GM18907 (cell line): ENCODE measurements around the gene TMEM178B.

Experiments used
- ATAC-seq: cut with Tn5 transposase; IDR thresholded peaks from one replicate; pipeline ENCODE4 v1.9.1; 2021; ENCODE audit warnings: mild to moderate bottlenecking, moderate library complexity; ENCODE audit not compliant: unreplicated experiment

The TMEM178B gene

DNA sequence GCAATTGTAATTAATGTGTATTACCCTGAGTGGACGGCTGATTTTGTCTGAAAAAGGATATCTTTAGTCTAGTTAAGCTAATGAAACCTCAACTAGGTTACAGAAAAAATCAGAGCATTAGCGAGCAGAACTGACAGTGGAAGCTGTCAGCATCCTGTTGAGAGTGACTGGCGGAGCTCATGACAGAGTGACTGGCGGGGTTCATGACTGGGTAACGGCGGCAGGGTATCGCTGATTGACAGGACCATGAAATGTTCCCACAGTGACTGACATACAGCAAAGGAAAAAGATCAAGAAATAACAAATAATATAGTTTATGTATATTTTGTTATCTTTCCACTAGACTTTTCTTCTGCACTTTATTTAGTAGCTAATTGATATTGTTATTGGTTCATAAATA is 274.9 kb downstream of the TMEM178B start:
- ATAC-seq = no peak

DNA sequence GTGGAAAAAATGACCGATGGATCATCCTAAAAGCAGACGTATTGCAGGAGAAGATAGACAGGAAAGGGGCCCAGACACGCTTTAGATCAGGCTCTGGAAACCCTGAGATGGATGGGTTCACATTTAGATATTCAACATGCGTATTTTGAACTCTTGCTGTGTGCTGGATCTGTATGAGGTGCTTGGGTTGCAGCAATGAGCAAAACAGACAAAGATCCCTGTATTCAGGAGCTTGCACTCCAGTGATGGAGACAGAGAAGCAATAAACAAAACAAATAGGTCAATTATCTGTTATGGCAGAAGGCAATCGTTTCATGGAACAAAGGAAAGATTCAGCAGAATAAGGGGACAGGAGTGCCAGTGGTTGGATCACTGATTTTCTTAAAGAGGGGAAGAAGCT is 275.5 kb downstream of the TMEM178B start:
- no peak for ATAC-seq

- ATAC-seq = no peak
Observed at GRCh38 chr7:141349804-141350203, 275.9 kb downstream of the TMEM178B start.

DNA sequence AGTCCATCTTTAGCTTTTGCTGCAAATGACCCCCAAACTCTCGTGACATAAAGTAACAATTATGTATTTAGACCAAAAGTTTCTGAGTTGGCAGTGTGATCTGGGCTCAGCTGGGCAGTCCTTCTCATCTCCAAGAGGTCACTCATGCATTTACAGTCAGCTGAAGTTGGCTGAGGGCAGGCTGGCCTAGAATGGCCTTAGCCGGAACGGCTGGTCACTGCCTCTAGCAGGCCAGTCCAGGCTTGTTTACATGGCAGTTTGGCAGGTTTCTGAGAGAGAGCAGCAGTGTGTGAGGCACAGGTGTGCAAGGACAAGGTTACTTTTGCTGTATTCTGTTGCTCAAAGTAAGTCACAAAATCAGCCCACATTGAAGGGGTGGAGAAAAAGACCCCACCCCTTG is 277.3 kb downstream of the TMEM178B start:
- ATAC-seq = no peak

- no peak for ATAC-seq
Observed at GRCh38 chr7:141352955-141353354, 279.1 kb downstream of the TMEM178B start.

- ATAC-seq = no peak
Observed at GRCh38 chr7:141354251-141354650, 280.4 kb downstream of the TMEM178B start.

- no peak for ATAC-seq
Observed at GRCh38 chr7:141355032-141355431, 281.2 kb downstream of the TMEM178B start.

DNA sequence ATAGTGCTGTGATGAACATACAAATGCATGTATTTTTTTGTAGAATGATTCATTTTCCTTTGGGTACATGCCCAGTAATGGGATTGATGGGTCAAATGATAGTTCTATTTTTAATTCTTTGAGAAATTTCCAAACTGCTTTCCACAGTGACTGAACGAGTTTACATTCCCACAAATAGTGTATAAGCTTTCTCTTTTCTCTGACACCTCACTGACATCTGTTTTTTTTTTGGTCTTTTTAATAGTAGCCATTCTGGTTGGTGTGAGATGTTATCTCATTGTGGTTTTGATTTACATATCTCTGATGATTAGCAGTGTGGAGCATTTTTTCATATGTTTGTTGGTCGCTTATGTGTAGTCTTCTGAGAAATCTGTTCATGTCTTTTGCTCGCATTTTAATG is 282.3 kb downstream of the TMEM178B start:
- ATAC-seq = no peak

- no peak for ATAC-seq
Observed at GRCh38 chr7:141358386-141358785, 284.5 kb downstream of the TMEM178B start.

- no peak for ATAC-seq
Observed at GRCh38 chr7:141359262-141359661, 285.4 kb downstream of the TMEM178B start.

GRCh38 chr7:141359740-141360415 is 286.0 kb downstream of the TMEM178B start:
- no peak for ATAC-seq

- ATAC-seq = no peak
Observed at GRCh38 chr7:141360416-141360760, 286.5 kb downstream of the TMEM178B start.

DNA sequence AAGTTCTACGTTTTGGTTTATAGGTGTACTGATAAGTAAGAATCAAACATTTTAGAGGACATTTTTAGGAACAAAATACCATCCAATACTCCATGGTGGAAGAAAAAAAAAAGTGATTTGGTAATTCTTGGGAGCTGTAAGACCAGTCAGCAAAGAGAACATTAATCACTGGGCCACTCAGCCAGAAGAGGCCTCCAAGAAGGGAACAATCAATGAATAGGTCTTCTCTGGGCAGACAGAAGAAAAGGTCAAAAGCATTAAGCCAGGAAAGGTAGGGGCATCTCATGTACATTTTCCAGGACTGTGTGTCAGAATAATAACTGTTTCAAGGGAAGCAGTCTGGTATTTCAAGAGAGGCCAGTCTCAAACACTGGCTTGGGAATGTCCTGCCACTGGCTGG is 286.9 kb downstream of the TMEM178B start:
- no peak for ATAC-seq

DNA sequence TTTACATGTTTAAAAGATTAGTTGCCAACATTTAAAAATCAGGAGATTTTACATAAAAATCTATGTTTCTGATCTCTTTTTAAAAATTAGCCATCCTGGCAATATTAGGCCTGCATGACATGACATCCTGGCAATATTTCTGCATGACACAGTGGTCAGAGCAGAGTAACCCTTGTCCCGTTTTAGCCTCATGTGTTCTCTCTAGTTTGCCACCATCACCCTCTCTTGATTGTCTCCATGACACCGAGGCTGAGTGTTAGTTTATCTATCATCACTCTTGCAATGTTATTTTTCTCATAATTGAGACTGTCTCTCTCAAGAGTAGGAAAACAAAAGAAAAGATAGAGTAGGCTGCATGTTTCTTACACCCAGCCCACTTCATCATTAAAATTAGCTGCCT is 287.6 kb downstream of the TMEM178B start:
- no peak for ATAC-seq

GRCh38 chr7:141361960-141362359 is 288.1 kb downstream of the TMEM178B start:
- ATAC-seq = no peak

- no peak for ATAC-seq
Observed at GRCh38 chr7:141362580-141363435, 288.9 kb downstream of the TMEM178B start.

GRCh38 chr7:141363748-141364147 is 289.9 kb downstream of the TMEM178B start:
- ATAC-seq = no peak

DNA sequence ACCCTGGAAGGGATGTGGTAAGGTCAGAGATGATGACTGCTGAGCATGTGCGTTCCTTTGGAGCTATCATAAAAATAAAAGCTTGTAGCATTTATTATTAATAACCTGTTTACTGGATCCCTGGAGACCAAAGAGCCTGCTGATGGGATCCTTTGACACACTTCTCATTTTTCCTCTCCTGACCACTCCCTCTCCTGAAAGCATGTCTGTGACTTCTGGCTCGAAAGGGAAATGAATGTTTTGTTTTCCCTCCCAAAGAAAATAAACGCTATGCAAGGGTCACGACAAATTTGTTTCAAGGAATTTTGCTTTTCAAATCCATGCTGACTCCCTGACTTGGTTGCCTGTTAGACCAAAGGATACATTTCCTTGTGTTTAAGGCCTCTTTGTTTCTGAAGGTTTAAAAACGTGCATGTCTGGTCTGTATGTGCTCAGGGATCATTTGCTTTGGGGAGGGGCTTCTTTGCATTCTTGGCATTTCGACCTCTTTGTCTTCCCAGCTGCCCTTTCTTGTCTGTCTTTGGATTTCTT is 292.3 kb downstream of the TMEM178B start:
- no peak for ATAC-seq

DNA sequence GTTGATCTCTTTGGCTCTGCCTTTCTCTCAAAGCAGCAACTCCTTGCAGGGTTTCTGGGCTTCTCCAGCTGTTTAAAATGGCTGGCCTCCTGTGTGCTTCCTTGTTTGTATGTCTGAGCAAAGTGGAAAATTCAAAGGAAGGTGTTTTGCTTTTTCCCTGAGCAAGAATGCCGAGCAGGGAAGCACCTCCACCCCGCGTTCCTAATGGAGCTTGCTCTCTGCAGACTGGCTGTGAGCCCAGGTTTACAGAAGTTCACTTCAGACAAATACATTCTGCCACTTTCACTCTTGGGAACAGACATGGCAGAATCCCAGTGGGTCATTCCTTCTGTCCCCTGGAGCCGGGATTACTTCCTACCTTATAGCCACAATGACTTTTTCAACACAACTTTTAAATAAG is 295.6 kb downstream of the TMEM178B start:
- no peak for ATAC-seq

GRCh38 chr7:141370178-141370577 is 296.3 kb downstream of the TMEM178B start:
- no peak for ATAC-seq

GRCh38 chr7:141370650-141371049 is 296.8 kb downstream of the TMEM178B start:
- ATAC-seq = no peak

GRCh38 chr7:141374425-141374824 is 300.6 kb downstream of the TMEM178B start:
- no peak for ATAC-seq
